Hepatocyte (in vitro differentiated cells): ENCODE measurements around the gene DNAI2.

Source experiments
- CTCF ChIP-seq: fragments of 200-600 bp; sonication (generic); IDR thresholded peaks from 2 replicates; pipeline ENCODE4 v1.5.1; 2016; ENCODE audit warnings: antibody characterized with exemption, mild to moderate bottlenecking; ENCODE audit not compliant: poor library complexity
- EZH2 ChIP-seq: fragments of 200-600 bp; sonication (generic); IDR thresholded peaks from 2 replicates; pipeline ENCODE4 v1.6.1; 2016; ENCODE audit warnings: antibody characterized with exemption, mild to moderate bottlenecking, borderline replicate concordance
- EZH2phosphoT487 ChIP-seq: fragments of 200-600 bp; sonication (generic); IDR thresholded peaks from one replicate; pipeline ENCODE4 v1.6.1; 2018; ENCODE audit warnings: antibody characterized with exemption, mild to moderate bottlenecking, low read depth, moderate library complexity; ENCODE audit not compliant: unreplicated experiment, severe bottlenecking

GRCh38 chr17:74304184-74304583 is 30.1 kb downstream of the DNAI2 start:
- TF ChIP-seq EZH2 (no peak), CTCF (no peak), EZH2phosphoT487 (no peak)
